8988T (cell line): ENCODE measurements around the gene C9.
"Not testable (repeated sequence)": the region's sequence is repeated elsewhere in the genome, so short reads cannot be mapped to it uniquely, and the experiment has no call there.

Experiments used
- DNase-seq: peaks from one replicate; pipeline ENCODE4 v3.0.0; 2011

C9 gene

DNA sequence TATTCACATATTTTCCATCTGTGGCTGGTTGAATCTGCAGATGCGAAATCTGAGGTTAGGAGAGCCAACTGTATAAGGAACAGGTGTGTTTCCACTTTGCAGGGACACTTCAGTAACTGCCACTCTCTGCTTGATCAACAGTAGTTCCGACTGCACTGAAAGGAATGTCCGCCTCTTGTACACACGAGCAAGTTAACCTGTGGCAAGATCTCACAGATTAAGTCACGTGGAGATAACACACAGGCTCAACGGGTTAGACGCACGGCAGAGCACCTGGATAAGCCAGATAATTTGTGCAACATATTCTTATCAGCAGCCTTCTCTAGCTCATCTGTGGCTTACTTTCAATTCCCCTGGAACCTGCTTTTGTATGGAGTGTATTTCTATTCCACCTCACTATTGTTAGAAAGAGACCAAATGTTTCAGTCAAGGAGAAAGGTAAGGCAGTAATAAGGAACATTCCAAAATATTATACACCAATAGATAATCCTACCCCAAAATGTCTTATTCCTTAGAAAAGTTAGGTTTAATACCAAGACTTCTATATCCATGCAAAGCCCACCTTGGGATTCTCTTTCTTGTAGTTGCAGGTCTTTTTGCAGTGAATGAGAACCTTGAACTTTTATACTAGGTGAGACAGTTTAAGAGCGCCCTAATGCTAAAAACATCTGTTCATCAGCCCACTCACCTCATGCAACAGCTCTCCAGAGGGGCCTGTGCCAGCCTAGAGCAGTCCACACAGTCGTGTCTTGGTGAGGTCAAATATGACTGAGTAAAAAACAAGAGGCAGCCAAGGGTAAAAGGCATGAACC, 6.5 kb upstream of the C9 start:
- DNase-seq: no peak

- no peak for DNase-seq
Observed at GRCh38 chr5:39369123-39369815, 5.0 kb upstream of the C9 start.

DNA sequence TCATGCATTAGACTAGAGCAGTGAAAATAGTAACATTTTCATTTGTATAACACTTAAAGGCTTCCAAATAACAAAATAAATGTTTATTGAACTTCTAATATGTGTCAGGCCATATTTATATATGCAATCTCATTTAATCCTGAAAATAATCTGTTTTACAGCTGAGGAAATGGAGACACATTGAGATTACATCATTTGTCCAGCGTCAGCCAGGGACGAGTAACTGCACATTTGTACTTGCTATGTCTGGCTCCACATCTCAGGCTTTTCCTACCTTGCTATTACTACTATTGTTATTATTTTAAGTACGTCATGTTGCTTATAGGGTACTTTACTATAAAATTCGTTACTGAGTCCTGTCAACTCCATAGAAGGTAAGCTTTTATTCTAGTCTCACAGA, 3.8 kb upstream of the C9 start:
- no peak for DNase-seq

DNA sequence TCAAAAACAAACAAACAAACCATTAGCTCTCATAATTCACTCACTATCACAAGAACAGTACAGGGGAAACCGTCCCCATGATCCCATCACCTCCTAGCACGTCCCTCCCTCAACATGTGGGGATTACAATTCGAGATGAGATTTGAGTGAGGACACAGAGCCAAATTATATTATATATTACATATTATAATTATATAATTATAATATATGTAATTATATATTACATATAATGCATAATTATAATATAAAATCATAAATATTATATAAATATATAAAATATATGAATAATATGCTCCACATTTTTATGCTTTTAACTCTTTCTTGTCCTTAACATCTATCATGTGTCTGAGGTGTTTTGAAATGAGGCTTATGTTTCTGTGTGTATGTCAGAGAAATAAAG, 3.4 kb upstream of the C9 start:
- DNase-seq: no peak

GRCh38 chr5:39363217-39363616, 1.1 kb downstream of the C9 start:
- DNase-seq: no peak

DNA sequence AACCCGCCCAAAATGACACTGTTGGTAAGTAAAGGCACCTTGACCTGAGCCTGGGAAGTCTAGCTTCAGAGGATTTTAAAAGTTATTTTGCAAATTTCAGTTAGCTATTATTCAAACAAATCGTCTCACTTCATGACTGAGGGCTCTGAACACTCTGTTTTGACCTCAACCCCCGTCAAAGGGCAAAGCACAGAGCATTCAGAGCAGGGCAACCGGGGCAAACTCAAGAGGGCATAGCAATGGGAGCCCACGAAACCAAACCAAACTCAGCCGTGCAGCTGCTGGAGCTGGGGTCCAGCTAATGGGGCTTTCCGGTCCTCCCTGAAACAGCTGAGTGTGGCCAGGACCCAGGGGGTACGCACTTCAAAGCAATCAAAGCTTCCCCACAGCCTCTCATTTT, 1.6 kb downstream of the C9 start:
- no peak for DNase-seq

DNA sequence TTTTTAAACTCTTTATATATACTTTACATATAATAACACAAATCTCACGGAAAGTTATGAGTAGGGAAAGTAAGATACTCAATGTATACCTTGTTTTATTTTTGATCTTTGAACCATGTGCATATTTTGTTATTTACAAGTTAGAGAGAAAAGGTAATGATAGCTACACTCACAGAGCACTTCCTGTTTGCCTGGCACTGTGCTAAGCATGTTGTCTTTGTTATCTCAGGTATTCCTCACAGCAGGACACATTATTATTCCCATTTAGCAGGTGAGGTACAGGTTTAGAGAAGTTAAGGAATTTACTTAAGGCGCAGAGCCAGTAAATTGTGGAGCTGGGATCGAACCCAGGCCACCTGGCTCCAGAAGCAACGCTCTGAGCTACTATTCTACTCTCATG, 3.0 kb downstream of the C9 start:
- no peak for DNase-seq

GRCh38 chr5:39360471-39361111, 3.7 kb downstream of the C9 start:
- DNase-seq: no peak

DNA sequence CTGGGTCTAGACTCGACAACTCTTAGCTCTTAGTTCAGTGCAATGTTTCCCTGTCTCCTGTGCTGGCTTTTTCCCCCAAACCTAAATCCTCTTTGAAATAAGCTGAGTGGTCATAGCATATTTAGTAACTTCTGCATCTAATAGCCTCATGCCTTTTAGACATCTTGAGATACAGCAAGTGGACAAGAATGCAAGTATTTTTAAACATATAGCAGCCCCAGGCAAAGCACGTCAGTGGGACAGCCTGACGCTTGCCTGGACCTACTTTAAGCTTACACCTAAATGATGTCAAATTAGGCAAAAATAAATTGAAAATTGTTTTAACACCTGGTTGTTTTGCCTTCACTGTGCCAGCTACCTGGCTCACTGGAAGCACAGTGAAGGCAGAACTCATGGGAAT, 8.0 kb downstream of the C9 start:
- no peak for DNase-seq

DNA sequence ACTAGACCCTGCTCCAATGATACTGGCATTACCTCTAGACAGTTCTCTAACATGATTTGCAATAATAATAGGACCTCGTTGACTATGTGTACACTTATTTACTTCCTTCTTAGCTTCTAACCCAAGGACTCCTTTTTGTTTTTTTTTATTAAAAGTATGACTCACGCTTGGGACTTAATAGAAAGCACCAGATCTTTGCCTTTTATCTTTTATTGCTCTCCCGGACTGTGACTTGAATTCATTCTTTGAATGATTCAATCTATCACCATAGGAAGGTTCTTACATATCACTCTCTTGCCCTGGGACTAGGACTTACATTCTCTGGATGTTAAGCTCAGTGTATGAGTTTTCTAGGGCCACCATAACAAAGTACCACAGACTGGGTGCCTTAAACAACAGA, 9.0 kb downstream of the C9 start:
- DNase-seq: no peak

- no peak for DNase-seq
Observed at GRCh38 chr5:39353717-39354399, 10.4 kb downstream of the C9 start.

DNA sequence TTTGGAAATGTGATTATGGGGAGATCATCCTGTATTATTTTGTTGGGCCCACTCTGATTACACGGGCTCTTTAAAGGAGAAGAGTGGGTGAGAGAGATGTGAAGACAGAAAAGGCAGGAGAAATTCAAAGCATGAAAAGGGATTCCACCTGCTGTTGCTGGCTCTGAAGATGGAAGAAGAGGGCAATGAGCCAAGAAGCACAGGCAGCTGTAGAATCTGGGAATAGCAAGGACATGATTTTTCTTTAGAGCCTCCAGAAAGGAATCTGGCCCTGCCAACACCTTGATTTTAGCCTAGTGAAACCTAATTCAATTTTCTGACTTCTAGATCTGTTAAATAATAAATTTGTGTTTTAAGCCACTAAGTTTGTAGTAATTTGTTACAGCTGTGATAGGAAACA, 11.3 kb downstream of the C9 start:
- no peak for DNase-seq

DNA sequence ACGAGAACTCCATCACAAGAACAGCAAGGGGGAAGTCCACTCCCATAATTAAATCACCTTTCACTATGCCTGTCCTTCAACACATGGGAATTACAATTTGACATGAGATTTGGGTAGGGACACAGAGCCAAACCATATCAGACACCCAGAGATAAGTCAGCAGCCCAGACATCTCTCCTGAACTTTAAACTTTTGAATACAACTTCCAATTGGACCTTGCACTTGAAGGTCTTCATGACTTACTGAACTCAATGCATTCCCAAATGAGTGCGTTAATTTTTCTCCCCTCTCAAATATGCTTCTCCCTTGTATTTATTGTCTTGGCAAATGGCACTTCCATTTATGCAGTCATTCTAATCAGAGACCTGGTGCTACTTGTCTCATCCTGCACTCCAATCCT, 12.1 kb downstream of the C9 start:
- no peak for DNase-seq

DNA sequence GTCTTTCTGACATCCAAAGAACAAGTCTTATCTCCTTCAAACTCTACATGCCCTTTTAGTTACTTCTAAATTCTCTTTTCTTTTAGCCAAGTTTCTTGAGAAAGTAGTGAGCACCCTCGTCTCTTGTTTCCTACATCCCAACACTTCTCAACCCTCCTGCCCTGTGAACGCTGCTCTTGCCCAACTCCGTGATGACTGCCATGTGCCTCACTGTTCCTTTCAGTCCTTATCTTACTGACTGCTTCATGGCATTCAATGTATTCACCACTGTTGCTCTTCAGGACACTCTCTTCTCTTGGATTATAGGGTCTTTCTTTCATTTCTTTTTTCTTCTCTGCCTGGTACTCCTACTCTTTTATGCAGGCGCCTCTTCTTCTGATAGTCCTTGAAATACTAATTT, 14.8 kb downstream of the C9 start:
- no peak for DNase-seq

DNA sequence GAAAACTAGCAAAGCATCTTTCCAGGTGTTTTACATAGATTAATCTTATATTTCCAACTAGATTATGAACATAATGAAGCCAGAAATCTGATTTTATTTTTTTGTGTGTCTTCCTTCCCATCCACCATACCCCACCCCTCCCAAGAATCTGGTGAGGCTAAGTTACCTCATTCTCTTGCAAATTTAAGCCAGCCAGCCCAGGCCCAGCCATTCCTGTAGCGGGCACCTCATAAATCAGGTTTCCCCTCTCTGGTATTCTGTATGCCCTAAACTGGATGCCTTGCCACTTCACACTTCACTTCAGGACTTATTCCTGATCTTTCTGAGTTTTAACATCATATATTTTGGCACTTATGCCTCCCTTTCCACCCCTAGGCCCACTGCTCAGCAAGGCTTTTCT, 21.8 kb downstream of the C9 start:
- no peak for DNase-seq

DNA sequence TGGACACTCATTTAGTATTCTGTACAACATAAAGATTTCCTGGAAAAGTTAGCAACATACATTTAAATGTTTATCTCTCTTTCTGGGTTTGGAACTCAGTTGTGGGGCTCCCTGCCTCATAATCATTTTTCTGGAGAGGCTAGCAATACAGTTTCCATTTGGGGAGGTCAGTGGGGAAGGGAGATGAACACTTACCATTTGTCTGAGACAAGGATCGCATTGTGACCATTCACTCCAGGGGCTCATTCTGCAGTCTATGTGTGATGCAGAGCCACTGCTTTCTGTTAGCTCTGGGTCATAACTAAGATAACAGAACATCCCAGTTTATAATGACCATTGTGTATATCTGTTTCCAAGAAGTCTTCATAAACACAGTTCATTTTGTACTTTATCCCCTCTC, 22.4 kb downstream of the C9 start:
- no peak for DNase-seq

DNA sequence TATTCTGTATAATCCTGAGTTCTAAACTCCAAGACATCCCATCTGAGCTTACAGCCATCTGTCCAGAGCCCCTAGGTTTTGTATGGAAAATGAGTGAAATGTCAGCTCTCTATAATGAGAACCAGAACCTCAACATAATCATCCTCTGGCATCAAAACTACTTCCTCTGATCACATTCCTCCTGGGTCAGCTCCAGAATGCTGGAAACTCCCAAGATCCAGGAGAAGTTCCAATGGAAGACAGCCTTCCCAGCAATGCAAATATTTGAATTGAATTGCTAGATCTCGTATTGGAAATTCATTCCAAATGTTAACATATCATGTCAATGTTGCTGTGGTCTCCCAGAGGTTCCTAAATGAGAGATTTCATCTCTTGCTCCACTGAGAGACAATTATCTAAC, 23.8 kb downstream of the C9 start:
- DNase-seq: no peak

DNA sequence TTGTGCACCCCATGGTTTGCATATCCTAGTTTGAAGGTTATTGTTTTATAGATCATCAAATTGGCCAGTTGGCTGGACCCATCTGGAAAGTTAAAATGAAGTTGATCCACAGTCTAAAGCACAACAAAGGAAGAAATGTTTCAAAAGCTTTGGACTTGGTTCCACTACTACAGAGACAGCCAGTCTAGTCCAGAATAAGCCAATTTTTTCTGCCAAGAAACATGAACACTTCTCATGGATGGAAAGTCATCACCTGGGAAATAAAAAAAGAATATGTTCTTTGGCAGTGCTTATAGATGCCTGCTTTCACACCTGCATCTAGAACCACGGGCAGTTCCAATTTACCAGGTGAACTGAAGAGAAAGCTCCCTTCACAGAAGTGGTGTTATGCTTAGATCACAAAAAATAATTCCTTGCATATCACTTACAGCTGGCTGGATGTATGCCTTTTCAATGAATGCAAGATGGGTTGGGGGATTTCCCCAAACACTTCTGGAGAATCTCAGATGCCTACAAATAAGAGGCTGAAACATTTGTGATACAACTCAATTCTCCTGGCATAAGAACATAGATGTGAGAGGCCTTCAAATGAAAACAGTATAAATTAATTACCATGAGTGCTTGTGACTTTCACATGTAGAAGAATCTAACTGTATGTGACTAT, 26.9 kb downstream of the C9 start:
- DNase-seq: no peak

GRCh38 chr5:39334296-39334695, 30.0 kb downstream of the C9 start:
- DNase-seq: not testable (repeated sequence)

DNA sequence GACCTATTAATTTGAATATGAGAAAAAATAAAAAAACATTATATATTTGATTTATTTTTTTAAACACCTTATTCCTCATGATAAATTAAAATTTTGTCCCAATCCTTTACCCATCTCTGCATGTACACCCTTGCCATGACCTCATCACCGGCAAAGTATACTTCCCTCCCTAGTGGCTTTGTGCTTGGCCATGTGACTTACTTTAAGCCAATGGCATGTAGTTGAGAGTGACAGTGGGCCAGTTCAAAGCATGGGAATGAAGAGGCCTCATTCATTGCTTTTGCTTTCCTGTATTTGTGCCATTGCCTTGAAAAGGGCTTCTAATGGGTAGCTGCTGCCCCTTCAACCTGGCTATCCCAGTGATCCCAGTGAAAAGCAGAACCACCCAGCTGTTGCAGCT, 31.2 kb downstream of the C9 start:
- DNase-seq: no peak

- no peak for DNase-seq
Observed at GRCh38 chr5:39331861-39332381, 32.4 kb downstream of the C9 start.

DNA sequence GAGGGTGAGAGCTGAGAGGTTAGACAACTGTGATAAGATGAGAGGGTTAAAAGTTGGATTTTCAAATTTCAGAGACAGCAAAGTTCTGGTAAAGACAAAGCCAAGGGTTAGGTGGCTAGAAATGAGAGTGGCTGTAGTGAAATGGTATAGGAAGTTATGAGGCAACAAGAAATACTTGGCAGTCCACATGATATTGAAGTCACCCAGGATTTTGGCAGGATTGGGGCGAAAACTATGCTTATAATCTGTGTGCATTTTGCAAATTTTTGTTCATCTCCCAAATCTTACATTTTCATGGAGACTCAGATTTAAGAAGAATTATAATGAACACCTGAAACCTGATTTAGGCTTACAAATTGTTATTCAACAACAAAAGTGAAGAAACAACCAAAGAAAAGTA, 35.6 kb downstream of the C9 start:
- DNase-seq: no peak

DNA sequence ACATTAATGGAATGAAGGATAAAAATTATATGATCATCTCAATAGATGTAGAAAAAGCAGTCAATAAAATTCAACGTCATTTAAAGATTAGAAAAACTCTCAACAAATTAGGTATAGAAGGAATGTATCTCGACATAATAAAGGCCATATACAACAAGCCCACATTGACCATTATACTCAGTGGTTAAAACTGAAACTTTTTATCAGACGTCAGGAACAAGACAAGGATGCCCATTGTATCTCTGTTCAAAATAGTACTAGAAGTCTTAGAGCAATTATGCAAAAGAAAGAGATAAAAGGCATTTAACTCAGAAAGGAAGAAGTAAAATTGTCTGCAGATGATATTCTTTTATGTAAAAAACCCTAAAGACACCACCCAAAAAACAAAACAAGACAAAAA, 40.8 kb downstream of the C9 start:
- DNase-seq: no peak
